ENCODE measurements around the gene SENP8.

DNA sequence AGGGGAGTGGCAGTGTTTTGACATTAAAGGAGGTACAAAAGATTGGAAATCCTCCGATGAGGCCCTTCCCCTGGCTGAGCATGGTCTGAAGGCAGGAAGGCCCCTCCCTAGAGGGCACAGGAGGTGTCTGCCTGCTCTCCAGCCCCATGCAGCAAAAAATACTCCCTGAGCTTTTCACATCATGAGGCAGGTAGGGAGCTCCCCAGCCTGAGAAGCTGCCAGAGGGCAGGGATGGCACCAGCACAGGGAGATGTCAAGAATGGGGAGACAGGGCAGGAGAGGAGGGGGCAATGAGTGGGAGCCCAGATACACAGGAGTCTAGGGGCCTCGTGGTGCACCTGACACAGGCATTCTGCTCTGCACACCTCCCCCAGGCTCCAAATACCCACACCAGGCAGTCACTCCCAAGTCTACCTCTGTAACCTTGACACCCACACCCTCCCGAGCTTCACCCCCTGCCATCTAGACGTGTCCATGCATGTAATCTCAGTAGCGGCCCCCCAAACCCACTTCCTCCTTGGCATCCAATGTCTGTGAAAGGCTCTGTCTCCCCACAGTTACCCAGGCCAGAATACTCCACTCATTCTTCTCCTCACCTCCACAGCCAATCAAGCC is 56.5 kb downstream of the SENP8 start:
- TF ChIP-seq ARNTL (CRISPR knock-in tag; IDR thresholded peaks at IDR 0.05; ENCODE audit: borderline replicate concordance, low read depth) (no peak), CSDC2 (CRISPR knock-in tag; IDR thresholded peaks at IDR 0.05) (no peak), TOX (CRISPR knock-in tag; IDR thresholded peaks at IDR 0.05; ENCODE audit: borderline replicate concordance) (no peak)
- TF ChIP-seq, protein P1, sequence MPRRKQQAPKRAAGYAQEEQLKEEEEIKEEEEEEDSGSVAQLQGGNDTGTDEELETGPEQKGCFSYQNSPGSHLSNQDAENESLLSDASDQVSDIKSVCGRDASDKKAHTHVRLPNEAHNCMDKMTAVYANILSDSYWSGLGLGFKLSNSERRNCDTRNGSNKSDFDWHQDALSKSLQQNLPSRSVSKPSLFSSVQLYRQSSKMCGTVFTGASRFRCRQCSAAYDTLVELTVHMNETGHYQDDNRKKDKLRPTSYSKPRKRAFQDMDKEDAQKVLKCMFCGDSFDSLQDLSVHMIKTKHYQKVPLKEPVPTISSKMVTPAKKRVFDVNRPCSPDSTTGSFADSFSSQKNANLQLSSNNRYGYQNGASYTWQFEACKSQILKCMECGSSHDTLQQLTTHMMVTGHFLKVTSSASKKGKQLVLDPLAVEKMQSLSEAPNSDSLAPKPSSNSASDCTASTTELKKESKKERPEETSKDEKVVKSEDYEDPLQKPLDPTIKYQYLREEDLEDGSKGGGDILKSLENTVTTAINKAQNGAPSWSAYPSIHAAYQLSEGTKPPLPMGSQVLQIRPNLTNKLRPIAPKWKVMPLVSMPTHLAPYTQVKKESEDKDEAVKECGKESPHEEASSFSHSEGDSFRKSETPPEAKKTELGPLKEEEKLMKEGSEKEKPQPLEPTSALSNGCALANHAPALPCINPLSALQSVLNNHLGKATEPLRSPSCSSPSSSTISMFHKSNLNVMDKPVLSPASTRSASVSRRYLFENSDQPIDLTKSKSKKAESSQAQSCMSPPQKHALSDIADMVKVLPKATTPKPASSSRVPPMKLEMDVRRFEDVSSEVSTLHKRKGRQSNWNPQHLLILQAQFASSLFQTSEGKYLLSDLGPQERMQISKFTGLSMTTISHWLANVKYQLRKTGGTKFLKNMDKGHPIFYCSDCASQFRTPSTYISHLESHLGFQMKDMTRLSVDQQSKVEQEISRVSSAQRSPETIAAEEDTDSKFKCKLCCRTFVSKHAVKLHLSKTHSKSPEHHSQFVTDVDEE (CRISPR knock-in tag; IDR thresholded peaks at IDR 0.05): no peak
